Pancreas (tissue), 10 donors: ENCODE results near the gene SNTG2. TPM values are rescaled to one million over a fixed set of nuclear protein-coding genes. Genes with fewer than 3 reads are reported as not detected.

Experiments
- ATAC-seq, 4 donors: fragments of 200-7000 bp; cut with Tn5 transposase; one replicate each; pipeline versions ENCODE4 v1.8.0 to v1.9.1; 2020; ENCODE audit warnings: mild to moderate bottlenecking in 4 of 4, moderate library complexity in 4 of 4
- DNase-seq, 6 donors: peaks; one replicate each; pipeline ENCODE4 v3.0.0-alpha.2; 2020
- FAIRE-seq: peaks from 2 replicates; lab custom pipeline; 2012; peaks lifted over from hg19 to GRCh38; lab: Jason Lieb, UNC
- H3K27ac ChIP-seq, 4 donors: fragments of 200-600 bp; sonication (generic); 1 replicate in 3 of 4; 2 replicates in 1 of 4; pipeline versions ENCODE4 v1.5.0 to v1.8.0; 2020
- H3K27me3 ChIP-seq, 4 donors: fragments of 200-600 bp; one replicate each; pipeline ENCODE4 v1.8.0; 2021
- H3K36me3 ChIP-seq, 3 donors: fragments of 200-600 bp; sonication (generic) in 1 of 3; one replicate each; pipeline versions ENCODE4 v1.5.0 to v1.8.0; 2020 to 2021
- H3K4me1 ChIP-seq, 3 donors: fragments of 200-600 bp; one replicate each; pipeline ENCODE4 v1.8.0; 2021
- H3K4me3 ChIP-seq, 4 donors: fragments of 200-600 bp; sonication (generic) in 2 of 4; one replicate each; pipeline versions ENCODE4 v1.5.0 to v1.8.0; 2020 to 2021
- H3K9me3 ChIP-seq, 4 donors: fragments of 200-600 bp; one replicate each; pipeline ENCODE4 v1.8.0; 2021
- CTCF ChIP-seq, 4 donors: fragments of 200-600 bp; sonication (generic) in 3 of 4; IDR thresholded peaks; one replicate each; pipeline versions ENCODE4 v1.5.0 to v1.8.0; 2021; ENCODE audit warnings: antibody characterized with exemption in 4 of 4
- WGBS, 2 donors: extraction: QIAGEN DNeasy Blood & Tissue Kit; methylation state at CpG; one replicate each; pipeline ENCODE4 v1.1.7; 2013; 5-methylcytosine and 5-hydroxymethylcytosine counted together
- intact Hi-C, 3 donors: fragments of 100-400 bp; cut with DNase I; formaldehyde crosslinking; loops; one replicate each; pipeline versions ENCODE4 v1.11.1 to v1.14.2; 2022
- polyA plus RNA-seq, 2 donors: library from polyadenylated mRNA; stranded (reverse); fragments of 200-250 nt; gene quantifications; one replicate each; pipeline ENCODE4 v1.2.3, GENCODE V29; 2013
- total RNA-seq, 6 donors: library from RNA; stranded (reverse); fragmentation: NEBNext Ultra II Directional in 4 of 6; extraction: Animal tissue kit (Norgen Biotek cat#: 25700) in 4 of 6; gene quantifications; one replicate each; pipeline versions ENCODE4 v1.2.1 to v1.2.4, GENCODE V29; 2021 to 2023
- donor health status: healthy with polysubstance abuse.
- donor health status: DM: no; HTN: no; CAD: no; lungs with moderate emphysema.
- donor health status: DM: no; HTN: no; CAD: no.
- donor health status: control.
- donor health status: control.
- donor health status: Bipolar disorder and iron deficiency.
- donor health status: DM: yes; HTN: yes; CAD: no.
- donor health status: DM: no; HTN: no; CAD: no.
- donor health status: DM: no; HTN: no; CAD: no.
- donor health status: DM: yes; HTN: yes; CAD: no.

SNTG2 gene
- total and polyA plus RNA-seq, 8 donors: 1.4 to 19.2 (median 4.6) TPM

GRCh38 chr2:1051075-1051474 lies 100.4 kb downstream of the SNTG2 start:
- Histone ChIP-seq H3K27me3 (no peaks in the 10 kb centered on the region), H3K9me3 (no peaks in the 10 kb centered on the region), H3K4me3 (no peak overlapping the region), H3K36me3 (no peaks in the 10 kb centered on the region), H3K4me1 (no peaks in the 10 kb centered on the region), H3K27ac (no peak overlapping the region)
- intact Hi-C loops: no loop called here
- ATAC-seq: no peak
- FAIRE-seq: no peak
- no peak for DNase-seq
- 40 to 45% methylated on average over 3 of the region's 3 CpGs for WGBS, 2 donors
- peak in 1 of 4 donors; percentile 13 for TF ChIP-seq CTCF (IDR thresholded peaks at IDR 0.05)

- no peak for FAIRE-seq
- DNase-seq: no peak
- 66 to 80% methylated on average over 8 of the region's 8 CpGs for WGBS, 2 donors
- Histone ChIP-seq H3K9me3 (no peaks in the 10 kb centered on the region), H3K4me1 (no peaks in the 10 kb centered on the region), H3K27ac (no peak overlapping the region), H3K4me3 (no peak overlapping the region), H3K36me3 (no peaks in the 10 kb centered on the region), H3K27me3 (no peaks in the 10 kb centered on the region)
- no peak for ATAC-seq
- no peak for TF ChIP-seq CTCF (IDR thresholded peaks at IDR 0.05)
- intact Hi-C loops: no loop called here
Measured at GRCh38 chr2:1052771-1053191, 102.1 kb downstream of the SNTG2 start.

- intact Hi-C loops: no loop called here
- no peaks in the 10 kb centered on the region for H3K27me3 ChIP-seq
- DNase-seq (no peak), FAIRE-seq (no peak), ATAC-seq (no peak)
- H3K4me3 ChIP-seq: no peak overlapping the region
- no peaks in the 10 kb centered on the region for H3K4me1 ChIP-seq
- H3K36me3 ChIP-seq: no peaks in the 10 kb centered on the region
- H3K9me3 ChIP-seq: no peaks in the 10 kb centered on the region
- no peak overlapping the region for H3K27ac ChIP-seq
- no peak for TF ChIP-seq CTCF (IDR thresholded peaks at IDR 0.05)
- WGBS, 2 donors: 61 to 64% methylated on average over 8 of the region's 8 CpGs
Measured at GRCh38 chr2:1053786-1054185, 103.1 kb downstream of the SNTG2 start.

GRCh38 chr2:1054399-1054798 lies 103.8 kb downstream of the SNTG2 start:
- TF ChIP-seq CTCF (IDR thresholded peaks at IDR 0.05): no peak
- no peaks in the 10 kb centered on the region for H3K36me3 ChIP-seq
- H3K4me1 ChIP-seq: no peaks in the 10 kb centered on the region
- H3K27me3 ChIP-seq: no peaks in the 10 kb centered on the region
- H3K27ac ChIP-seq: no peak overlapping the region
- no peak for FAIRE-seq
- DNase-seq: no peak
- WGBS, 2 donors: 83 to 87% methylated on average over 3 of the region's 3 CpGs
- intact Hi-C loops: no loop called here
- ATAC-seq: no peak
- no peak overlapping the region for H3K4me3 ChIP-seq
- no peaks in the 10 kb centered on the region for H3K9me3 ChIP-seq

- Histone ChIP-seq H3K4me1 (no peaks in the 10 kb centered on the region), H3K27me3 (no peaks in the 10 kb centered on the region), H3K4me3 (no peak overlapping the region), H3K9me3 (no peaks in the 10 kb centered on the region), H3K27ac (no peak overlapping the region), H3K36me3 (no peaks in the 10 kb centered on the region)
- FAIRE-seq: no peak
- TF ChIP-seq CTCF (IDR thresholded peaks at IDR 0.05): no peak
- DNase-seq: no peak
- WGBS, 2 donors: 79 to 82% methylated on average over 11 of the region's 11 CpGs
- no peak for ATAC-seq
- intact Hi-C loops: no loop called here
Measured at GRCh38 chr2:1055014-1055595, 104.5 kb downstream of the SNTG2 start.
